ENCODE measurements around the gene FOXQ1. TPM values are rescaled to one million over a fixed set of nuclear protein-coding genes. Genes with fewer than 3 reads are reported as not detected.

FOXQ1 gene
- total and polyA plus RNA-seq, 2 of the 13 experiments (the other 11 are each of a cell fraction or from before 2014, with no cell fraction given): 35.2 to 39.8 TPM

- TF ChIP-seq CTCF (CRISPR knock-in tag; IDR thresholded peaks at IDR 0.05): 0 out of 2 replicates have a peak, but pooled peaks have one; percentile 20
- TF ChIP-seq ZNF451 (CRISPR knock-in tag; IDR thresholded peaks at IDR 0.05): peak; percentile 74; the same call in 1 of the 2 replicates
- TF ChIP-seq, protein P1, sequence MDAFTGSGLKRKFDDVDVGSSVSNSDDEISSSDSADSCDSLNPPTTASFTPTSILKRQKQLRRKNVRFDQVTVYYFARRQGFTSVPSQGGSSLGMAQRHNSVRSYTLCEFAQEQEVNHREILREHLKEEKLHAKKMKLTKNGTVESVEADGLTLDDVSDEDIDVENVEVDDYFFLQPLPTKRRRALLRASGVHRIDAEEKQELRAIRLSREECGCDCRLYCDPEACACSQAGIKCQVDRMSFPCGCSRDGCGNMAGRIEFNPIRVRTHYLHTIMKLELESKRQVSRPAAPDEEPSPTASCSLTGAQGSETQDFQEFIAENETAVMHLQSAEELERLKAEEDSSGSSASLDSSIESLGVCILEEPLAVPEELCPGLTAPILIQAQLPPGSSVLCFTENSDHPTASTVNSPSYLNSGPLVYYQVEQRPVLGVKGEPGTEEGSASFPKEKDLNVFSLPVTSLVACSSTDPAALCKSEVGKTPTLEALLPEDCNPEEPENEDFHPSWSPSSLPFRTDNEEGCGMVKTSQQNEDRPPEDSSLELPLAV (CRISPR knock-in tag; conservative IDR thresholded peaks at IDR 0.05; ENCODE audit: low read depth): no peak; the same call in 1 of the 2 replicates
- TF ChIP-seq POGZ (CRISPR knock-in tag; IDR thresholded peaks at IDR 0.05): peak; percentile 96
- peak; percentile 37 to 86; a peak in 3 of 4 replicates for TF ChIP-seq POLR2A (IDR thresholded peaks at IDR 0.05; ENCODE audit: insufficient read depth in 1 of 2, low read depth in 2 of 2, low read length in 2 of 2)
- no peak for TF ChIP-seq RAD51 (IDR thresholded peaks at IDR 0.05; ENCODE audit: borderline replicate concordance)
- no peak; the same call in 1 of the 2 replicates for TF ChIP-seq ZNF782 (CRISPR knock-in tag; IDR thresholded peaks at IDR 0.05; ENCODE audit: borderline replicate concordance)
- peak; percentile 97 for TF ChIP-seq ZFP1 (CRISPR knock-in tag; IDR thresholded peaks at IDR 0.05)
- TF ChIP-seq, protein P2, sequence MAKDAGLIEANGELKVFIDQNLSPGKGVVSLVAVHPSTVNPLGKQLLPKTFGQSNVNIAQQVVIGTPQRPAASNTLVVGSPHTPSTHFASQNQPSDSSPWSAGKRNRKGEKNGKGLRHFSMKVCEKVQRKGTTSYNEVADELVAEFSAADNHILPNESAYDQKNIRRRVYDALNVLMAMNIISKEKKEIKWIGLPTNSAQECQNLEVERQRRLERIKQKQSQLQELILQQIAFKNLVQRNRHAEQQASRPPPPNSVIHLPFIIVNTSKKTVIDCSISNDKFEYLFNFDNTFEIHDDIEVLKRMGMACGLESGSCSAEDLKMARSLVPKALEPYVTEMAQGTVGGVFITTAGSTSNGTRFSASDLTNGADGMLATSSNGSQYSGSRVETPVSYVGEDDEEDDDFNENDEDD (CRISPR knock-in tag; IDR thresholded peaks at IDR 0.05; ENCODE audit: borderline replicate concordance): peak; percentile 75
- TF ChIP-seq ZNF549 (CRISPR knock-in tag; IDR thresholded peaks at IDR 0.05): no peak
- 0 out of 2 replicates have a peak, but pooled peaks have one; percentile 84 for TF ChIP-seq RARG (CRISPR knock-in tag; IDR thresholded peaks at IDR 0.05; ENCODE audit: low read depth)
- TF ChIP-seq, protein P3, sequence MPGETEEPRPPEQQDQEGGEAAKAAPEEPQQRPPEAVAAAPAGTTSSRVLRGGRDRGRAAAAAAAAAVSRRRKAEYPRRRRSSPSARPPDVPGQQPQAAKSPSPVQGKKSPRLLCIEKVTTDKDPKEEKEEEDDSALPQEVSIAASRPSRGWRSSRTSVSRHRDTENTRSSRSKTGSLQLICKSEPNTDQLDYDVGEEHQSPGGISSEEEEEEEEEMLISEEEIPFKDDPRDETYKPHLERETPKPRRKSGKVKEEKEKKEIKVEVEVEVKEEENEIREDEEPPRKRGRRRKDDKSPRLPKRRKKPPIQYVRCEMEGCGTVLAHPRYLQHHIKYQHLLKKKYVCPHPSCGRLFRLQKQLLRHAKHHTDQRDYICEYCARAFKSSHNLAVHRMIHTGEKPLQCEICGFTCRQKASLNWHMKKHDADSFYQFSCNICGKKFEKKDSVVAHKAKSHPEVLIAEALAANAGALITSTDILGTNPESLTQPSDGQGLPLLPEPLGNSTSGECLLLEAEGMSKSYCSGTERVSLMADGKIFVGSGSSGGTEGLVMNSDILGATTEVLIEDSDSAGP (CRISPR knock-in tag; IDR thresholded peaks at IDR 0.05; ENCODE audit: borderline replicate concordance): no peak; the same call in 1 of the 2 replicates
- TF ChIP-seq ATF5 (CRISPR knock-in tag; IDR thresholded peaks at IDR 0.05; ENCODE audit: low read depth): no peak
- TF ChIP-seq CBX5 (CRISPR knock-in tag; IDR thresholded peaks at IDR 0.05; ENCODE audit: borderline replicate concordance): peak; percentile 98
- peak; percentile 95 for TF ChIP-seq RFXAP (CRISPR knock-in tag; IDR thresholded peaks at IDR 0.05; ENCODE audit: borderline replicate concordance)
- TF ChIP-seq ZNF773 (CRISPR knock-in tag; IDR thresholded peaks at IDR 0.05; ENCODE audit: borderline replicate concordance): no peak
- no peak; the same call in 1 of the 2 replicates for TF ChIP-seq ZNF224 (CRISPR knock-in tag; IDR thresholded peaks at IDR 0.05)
- TF ChIP-seq TBL1XR1 (IDR thresholded peaks at IDR 0.05; ENCODE audit: borderline replicate concordance, low read length, partially characterized antibody): peak; percentile 99
- TF ChIP-seq ZNF775 (CRISPR knock-in tag; IDR thresholded peaks at IDR 0.05; ENCODE audit: borderline replicate concordance): peak; percentile 90; the same call in 1 of the 2 replicates
- peak; percentile 61 for TF ChIP-seq NFYC (CRISPR knock-in tag; IDR thresholded peaks at IDR 0.05)
- peak; percentile 97 for TF ChIP-seq SOX13 (IDR thresholded peaks at IDR 0.05)
- TF ChIP-seq SOX13 (CRISPR knock-in tag; conservative IDR thresholded peaks at IDR 0.05 in 1 of 2, IDR thresholded peaks at IDR 0.05 in 1 of 2): peak; percentile 0 to 100; a peak in 2 of 4 replicates
These were observed 43.8 kb upstream of the FOXQ1 start (continued) for GRCh38 chr6:1267790-1268762.
